ENCODE results near the gene CACNA1B. TPM values are rescaled to one million over a fixed set of nuclear protein-coding genes. Genes with fewer than 3 reads are reported as not detected.
A peak's percentile ranks its signal among the peaks of the same experiment; 100 is the strongest.

CACNA1B gene
- total and polyA plus RNA-seq, 2 of the 13 experiments (the other 11 are each of a cell fraction or from before 2014, with no cell fraction given), result under 0.01 to 0.04 TPM

DNA sequence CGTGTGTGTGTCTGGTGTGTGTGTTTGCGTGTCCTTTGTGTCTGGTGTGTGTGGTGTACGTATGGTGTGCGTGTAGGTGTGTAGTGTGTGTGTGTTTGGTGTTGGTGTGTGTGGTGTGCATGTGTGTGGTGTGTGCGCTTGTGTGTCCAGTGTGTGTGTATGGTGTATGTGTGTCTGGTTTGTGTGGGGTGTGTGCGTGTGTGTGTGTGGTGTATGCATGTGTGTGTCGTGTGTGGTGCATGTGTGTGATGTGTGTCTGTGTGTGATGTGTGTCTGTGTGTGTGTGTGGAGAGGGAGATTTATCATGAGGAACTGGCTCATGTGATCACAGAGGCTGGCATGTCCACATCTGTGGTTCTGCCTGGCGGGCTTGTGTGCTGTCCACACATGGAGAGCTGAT lies 71.7 kb downstream of the CACNA1B start:
- Histone ChIP-seq H3K4me1 (ENCODE audit: insufficient read depth, low read length) (no peaks in the 10 kb centered on the region), H3K4me3 (replicated peaks in 1 of 3; ENCODE audit: insufficient read depth in 1 of 3, low read depth in 2 of 3, low read length in 3 of 3) (no peak overlapping the region), H3K27ac (ENCODE audit: extremely low read length, insufficient read depth, low read length) (no peak overlapping the region), H2AFZ (ENCODE audit: low read length) (no peak overlapping the region), H3K9me3 (ENCODE audit: low read length) (peaks cover 44% of the 10 kb centered on the region), H3K4me2 (ENCODE audit: low read depth, low read length) (no peak overlapping the region), H3K9ac (ENCODE audit: insufficient read depth, low read depth, low read length) (no peak overlapping the region), H3K36me3 (replicated peaks in 1 of 2; ENCODE audit: control insufficient read depth in 1 of 2, insufficient read depth in 2 of 2, low read length in 2 of 2) (no peaks in the 10 kb centered on the region), H3K27me3 (ENCODE audit: control insufficient read depth in 1 of 2, insufficient read depth in 2 of 2, low read length in 2 of 2) (peaks cover 0 to 22% of the 10 kb centered on the region in 2 experiments; a peak in 2 of 5 replicates), H3K79me2 (ENCODE audit: insufficient read depth, low read length) (no peaks in the 10 kb centered on the region), H4K20me1 (ENCODE audit: insufficient read depth, low read length) (no peaks in the 10 kb centered on the region)
- intact Hi-C loops (cut with micrococcal nuclease; ENCODE audit: unreplicated experiment) (no loop called here), in situ Hi-C loops (cut with HindIII; ENCODE audit: extremely low pct_ligation_motif_present, low pct_unique_long_range_greater_than_20kb) (no loop called here)
- DNase-seq (ENCODE audit: low spot score), result no peak
- ATAC-seq, result no peak
- CTCF ChIA-PET (ENCODE audit: low intra/inter-chr PET ratio, low total read pairs), result no interaction called here
- no TSS peak for BruUV-seq (replicated peaks)
- POLR2A ChIA-PET, result no interaction called here
- WGBS (ENCODE audit: low lambda C conversion rate), result 69% methylated on average over 8 of the region's 8 CpGs
- TF ChIP-seq, protein P1, sequence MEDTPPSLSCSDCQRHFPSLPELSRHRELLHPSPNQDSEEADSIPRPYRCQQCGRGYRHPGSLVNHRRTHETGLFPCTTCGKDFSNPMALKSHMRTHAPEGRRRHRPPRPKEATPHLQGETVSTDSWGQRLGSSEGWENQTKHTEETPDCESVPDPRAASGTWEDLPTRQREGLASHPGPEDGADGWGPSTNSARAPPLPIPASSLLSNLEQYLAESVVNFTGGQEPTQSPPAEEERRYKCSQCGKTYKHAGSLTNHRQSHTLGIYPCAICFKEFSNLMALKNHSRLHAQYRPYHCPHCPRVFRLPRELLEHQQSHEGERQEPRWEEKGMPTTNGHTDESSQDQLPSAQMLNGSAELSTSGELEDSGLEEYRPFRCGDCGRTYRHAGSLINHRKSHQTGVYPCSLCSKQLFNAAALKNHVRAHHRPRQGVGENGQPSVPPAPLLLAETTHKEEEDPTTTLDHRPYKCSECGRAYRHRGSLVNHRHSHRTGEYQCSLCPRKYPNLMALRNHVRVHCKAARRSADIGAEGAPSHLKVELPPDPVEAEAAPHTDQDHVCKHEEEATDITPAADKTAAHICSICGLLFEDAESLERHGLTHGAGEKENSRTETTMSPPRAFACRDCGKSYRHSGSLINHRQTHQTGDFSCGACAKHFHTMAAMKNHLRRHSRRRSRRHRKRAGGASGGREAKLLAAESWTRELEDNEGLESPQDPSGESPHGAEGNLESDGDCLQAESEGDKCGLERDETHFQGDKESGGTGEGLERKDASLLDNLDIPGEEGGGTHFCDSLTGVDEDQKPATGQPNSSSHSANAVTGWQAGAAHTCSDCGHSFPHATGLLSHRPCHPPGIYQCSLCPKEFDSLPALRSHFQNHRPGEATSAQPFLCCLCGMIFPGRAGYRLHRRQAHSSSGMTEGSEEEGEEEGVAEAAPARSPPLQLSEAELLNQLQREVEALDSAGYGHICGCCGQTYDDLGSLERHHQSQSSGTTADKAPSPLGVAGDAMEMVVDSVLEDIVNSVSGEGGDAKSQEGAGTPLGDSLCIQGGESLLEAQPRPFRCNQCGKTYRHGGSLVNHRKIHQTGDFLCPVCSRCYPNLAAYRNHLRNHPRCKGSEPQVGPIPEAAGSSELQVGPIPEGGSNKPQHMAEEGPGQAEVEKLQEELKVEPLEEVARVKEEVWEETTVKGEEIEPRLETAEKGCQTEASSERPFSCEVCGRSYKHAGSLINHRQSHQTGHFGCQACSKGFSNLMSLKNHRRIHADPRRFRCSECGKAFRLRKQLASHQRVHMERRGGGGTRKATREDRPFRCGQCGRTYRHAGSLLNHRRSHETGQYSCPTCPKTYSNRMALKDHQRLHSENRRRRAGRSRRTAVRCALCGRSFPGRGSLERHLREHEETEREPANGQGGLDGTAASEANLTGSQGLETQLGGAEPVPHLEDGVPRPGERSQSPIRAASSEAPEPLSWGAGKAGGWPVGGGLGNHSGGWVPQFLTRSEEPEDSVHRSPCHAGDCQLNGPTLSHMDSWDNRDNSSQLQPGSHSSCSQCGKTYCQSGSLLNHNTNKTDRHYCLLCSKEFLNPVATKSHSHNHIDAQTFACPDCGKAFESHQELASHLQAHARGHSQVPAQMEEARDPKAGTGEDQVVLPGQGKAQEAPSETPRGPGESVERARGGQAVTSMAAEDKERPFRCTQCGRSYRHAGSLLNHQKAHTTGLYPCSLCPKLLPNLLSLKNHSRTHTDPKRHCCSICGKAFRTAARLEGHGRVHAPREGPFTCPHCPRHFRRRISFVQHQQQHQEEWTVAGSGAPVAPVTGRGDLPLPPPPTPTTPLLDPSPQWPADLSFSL (CRISPR knock-in tag; IDR thresholded peaks at IDR 0.05), result peak; percentile 89; the same call in 1 of the 2 replicates
- no peak for TF ChIP-seq KDM4B (CRISPR knock-in tag; IDR thresholded peaks at IDR 0.05)
- no peak for TF ChIP-seq PITX1 (CRISPR knock-in tag; IDR thresholded peaks at IDR 0.05)
- TF ChIP-seq, protein P2, sequence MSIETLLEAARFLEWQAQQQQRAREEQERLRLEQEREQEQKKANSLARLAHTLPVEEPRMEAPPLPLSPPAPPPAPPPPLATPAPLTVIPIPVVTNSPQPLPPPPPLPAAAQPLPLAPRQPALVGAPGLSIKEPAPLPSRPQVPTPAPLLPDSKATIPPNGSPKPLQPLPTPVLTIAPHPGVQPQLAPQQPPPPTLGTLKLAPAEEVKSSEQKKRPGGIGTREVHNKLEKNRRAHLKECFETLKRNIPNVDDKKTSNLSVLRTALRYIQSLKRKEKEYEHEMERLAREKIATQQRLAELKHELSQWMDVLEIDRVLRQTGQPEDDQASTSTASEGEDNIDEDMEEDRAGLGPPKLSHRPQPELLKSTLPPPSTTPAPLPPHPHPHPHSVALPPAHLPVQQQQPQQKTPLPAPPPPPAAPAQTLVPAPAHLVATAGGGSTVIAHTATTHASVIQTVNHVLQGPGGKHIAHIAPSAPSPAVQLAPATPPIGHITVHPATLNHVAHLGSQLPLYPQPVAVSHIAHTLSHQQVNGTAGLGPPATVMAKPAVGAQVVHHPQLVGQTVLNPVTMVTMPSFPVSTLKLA (IDR thresholded peaks at IDR 0.05), result 0 out of 2 replicates have a peak, but pooled peaks have one; percentile 22
- no peak for FAIRE-seq

Measured in HepG2 (cell line).